Spinal cord (tissue), 10 donors: ENCODE results near the gene THEM4. TPM values are rescaled to one million over a fixed set of nuclear protein-coding genes. Genes with fewer than 3 reads are reported as not detected.

Experiments used
- DNase-seq, 6 donors: peaks; one replicate each; pipeline versions ENCODE4 v3.0.0 to v3.0.0-alpha.2; 2013 to 2015; ENCODE audit warnings: low spot score in 6 of 6, low read depth in 4 of 6
- H3K27ac ChIP-seq: one replicate; pipeline ENCODE4 v1.5.1; 2013; ENCODE audit warnings: low read depth, low read length, control low read depth
- H3K27me3 ChIP-seq: one replicate; pipeline ENCODE4 v1.6.1; 2013; ENCODE audit warnings: low read length; ENCODE audit not compliant: control insufficient read depth, insufficient read depth
- H3K36me3 ChIP-seq: one replicate; pipeline ENCODE4 v1.6.1; 2013; ENCODE audit warnings: low read length; ENCODE audit not compliant: control insufficient read depth, insufficient read depth
- H3K4me1 ChIP-seq: one replicate; pipeline ENCODE4 v1.6.1; 2013; ENCODE audit warnings: low read length; ENCODE audit not compliant: control insufficient read depth, insufficient read depth
- H3K4me3 ChIP-seq: one replicate; pipeline ENCODE4 v1.5.1; 2013; ENCODE audit warnings: low read depth, low read length, control low read depth
- H3K9me3 ChIP-seq: one replicate; pipeline ENCODE4 v1.6.1; 2013; ENCODE audit warnings: low read length; ENCODE audit not compliant: control insufficient read depth, insufficient read depth
- WGBS: methylation state at CpG from one replicate; pipeline ENCODE4 v1.1.5; 2013; ENCODE audit warnings: missing lambda C conversion rate; ENCODE audit not compliant: insufficient coverage; 5-methylcytosine and 5-hydroxymethylcytosine counted together
- polyA plus RNA-seq, 2 donors: library from polyadenylated mRNA; unstranded; fragments of 120-200 nt; gene quantifications; one replicate each; pipeline ENCODE4 v1.2.1, GENCODE V29; 2013; ENCODE audit not compliant: insufficient read length in 2 of 2
- total RNA-seq, 2 donors: library from RNA; depleted of rRNA in 1 of 2; stranded (reverse); fragments of 120-200 nt in 1 of 2; fragments of >200 nt in 1 of 2; gene quantifications; one replicate each; pipeline versions ENCODE4 v1.2.3 to v1.2.4, GENCODE V29; 2013 to 2014
- donor health status: healthy.

Gene THEM4
- total and polyA plus RNA-seq, 4 donors = 13.0 to 34.0 (median 21.3) TPM

DNA sequence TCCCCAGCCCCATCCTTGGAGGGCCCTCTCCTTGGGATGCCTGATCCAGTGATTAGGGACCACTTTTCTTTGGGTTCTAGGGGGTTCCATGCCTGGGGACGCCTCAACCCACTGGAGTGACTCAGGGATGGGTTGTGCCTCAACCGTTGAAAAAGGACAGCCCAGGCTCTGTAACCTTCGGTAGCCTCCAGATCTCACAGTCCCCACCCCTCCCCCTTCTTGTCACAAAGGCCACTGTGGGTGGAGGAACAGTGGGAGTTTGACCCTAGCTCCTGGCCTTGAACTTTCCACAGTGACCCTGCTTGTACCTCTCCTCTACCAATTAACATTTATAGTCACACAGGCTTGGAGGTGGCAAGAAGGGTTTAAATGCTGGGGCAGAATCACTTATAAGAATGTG is 75.1 kb downstream of the THEM4 start:
- Histone ChIP-seq H3K27ac (no peak overlapping the region), H3K9me3 (no peaks in the 10 kb centered on the region), H3K4me3 (no peak overlapping the region), H3K4me1 (peaks cover 24% of the 10 kb centered on the region), H3K27me3 (peaks cover 21% of the 10 kb centered on the region), H3K36me3 (no peaks in the 10 kb centered on the region)
- no CpG with 5 or more reads among the region's 3 CpGs for WGBS
- DNase-seq = no peak

DNA sequence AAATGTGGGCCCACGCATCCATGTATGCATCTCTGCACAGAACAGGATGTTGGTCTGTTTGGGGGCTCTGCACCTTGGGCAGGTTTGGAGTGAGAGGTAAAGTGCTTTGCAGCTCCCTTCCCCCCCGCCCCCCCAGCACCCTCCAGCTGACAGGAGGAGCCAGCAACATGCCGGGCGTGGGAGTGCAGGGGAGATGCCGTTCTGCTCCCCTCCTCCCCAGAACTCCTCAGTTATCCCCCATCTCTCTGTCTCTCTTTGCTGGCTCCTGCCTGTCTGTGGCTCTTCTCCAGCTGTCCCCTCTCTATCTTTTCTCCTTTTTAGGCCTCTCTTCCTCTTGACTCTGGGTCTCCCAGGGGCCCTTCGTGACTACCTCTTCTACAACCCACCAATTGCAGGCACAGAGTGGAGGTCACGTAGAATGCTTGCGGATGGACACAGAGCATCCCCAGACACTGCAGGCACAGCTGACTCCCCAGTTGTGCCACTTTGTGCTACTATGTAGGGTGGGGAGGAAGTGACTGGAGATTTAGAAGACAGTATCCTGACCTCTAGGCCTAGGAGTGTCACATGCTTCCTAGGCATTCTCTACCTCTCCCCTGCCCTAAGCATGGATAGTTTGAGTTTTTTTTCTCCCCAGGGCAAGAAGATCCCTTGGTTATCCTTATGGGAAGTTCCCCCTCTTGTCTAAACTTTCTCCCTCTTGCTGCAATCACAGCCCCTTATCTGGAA is 76.0 kb downstream of the THEM4 start:
- 75% methylated on average over 4 of the region's 8 CpGs for WGBS
- peaks cover 12% of the 10 kb centered on the region for H3K27me3 ChIP-seq
- no peak overlapping the region for H3K27ac ChIP-seq

DNA sequence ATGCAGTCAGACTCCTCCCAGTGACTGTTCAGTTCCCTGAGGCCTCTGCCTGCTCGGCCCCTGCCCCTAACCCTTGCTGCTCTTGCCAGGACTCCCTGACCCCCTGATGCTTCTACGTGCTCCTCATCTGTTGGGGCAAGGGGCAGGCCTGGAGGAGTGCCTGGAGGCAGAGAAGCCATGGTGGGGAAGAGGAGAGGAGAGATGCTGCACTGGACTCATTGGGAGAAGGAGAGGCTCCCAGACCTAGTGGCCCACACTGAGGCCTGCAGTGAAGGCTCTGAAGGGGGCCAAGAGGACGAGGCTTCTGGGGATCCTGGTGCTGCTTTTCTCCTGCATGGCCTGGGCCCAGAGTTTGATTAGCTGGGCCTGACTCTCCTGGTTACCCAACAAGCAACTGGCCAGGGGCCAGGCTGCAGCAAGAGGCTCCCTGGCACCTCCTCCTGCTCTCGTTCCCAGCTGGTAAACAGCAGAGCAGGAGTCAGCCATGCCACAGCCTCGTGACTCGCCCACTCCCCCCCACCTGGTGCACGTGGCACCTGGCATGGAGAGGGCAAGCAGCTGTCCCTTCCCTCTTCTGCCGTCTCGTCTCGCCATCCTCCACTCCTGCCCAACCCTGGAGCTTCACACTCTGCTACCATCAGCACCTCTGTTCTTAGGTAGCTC is 76.9 kb downstream of the THEM4 start:
- Histone ChIP-seq H3K27ac (no peak overlapping the region), H3K9me3 (no peaks in the 10 kb centered on the region), H3K4me3 (no peak overlapping the region), H3K4me1 (peaks cover 27% of the 10 kb centered on the region), H3K36me3 (no peaks in the 10 kb centered on the region), H3K27me3 (peaks cover 7% of the 10 kb centered on the region)
- DNase-seq = peak in 2 of 6 donors; percentile 38 to 58
- 37% methylated on average over 6 of the region's 10 CpGs for WGBS

More for the DNA sequence above, 76.0 kb downstream of the THEM4 start:
- DNase-seq = no peak
- Histone ChIP-seq H3K4me3 (no peak overlapping the region), H3K4me1 (peaks cover 27% of the 10 kb centered on the region), H3K9me3 (no peaks in the 10 kb centered on the region), H3K36me3 (no peaks in the 10 kb centered on the region)

DNA sequence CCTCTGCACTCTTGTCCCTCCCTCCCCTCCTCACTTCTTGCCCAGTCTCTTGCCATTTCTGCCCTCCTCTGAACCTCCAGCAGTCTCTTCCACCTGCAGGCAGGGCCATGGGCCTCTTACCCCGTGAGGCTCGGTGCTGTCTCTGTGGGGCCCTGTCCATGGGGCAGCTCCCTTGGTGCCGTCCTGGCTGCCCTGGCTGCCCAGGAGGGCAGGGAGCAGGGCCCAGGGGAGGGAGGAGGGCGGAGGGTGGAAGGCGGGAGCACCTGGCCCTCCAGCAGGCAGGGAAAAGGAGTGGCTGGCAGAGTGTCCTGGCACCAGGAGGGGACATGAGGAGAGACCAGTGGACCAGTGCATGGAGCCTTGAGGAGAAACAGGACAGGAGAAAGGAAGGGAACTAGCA is 77.7 kb downstream of the THEM4 start, which contains the start of gene RORC:
Gene RORC (minus strand): TSS at position 198 of the 400 bp plus-strand sequence. CDS start 38 bp downstream, at position 160.
- Histone ChIP-seq H3K36me3 (no peaks in the 10 kb centered on the region), H3K9me3 (no peaks in the 10 kb centered on the region), H3K27me3 (no peaks in the 10 kb centered on the region), H3K4me1 (peaks cover 27% of the 10 kb centered on the region), H3K27ac (no peak within 1 kb of the TSS), H3K4me3 (no peak within 1 kb of the TSS)
- no peak for DNase-seq
- 81% methylated on average over 5 of the region's 5 CpGs for WGBS

DNA sequence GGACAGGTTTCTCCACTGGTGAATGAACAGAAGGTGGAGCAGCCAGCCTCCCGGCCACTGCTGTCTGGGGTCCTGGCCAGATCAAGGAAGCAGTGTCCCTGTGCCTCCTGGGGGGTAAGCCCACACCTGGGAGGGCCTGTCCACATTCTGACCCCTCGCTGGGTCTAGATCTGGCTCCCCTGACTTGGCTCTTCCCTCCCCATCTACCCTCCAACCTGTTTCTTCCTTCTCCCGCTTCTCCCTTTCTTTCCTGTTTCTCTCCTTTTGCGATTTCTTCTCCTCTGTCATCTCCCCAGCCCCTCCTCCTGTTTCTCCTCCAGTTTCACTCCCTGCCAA is 78.1 kb downstream of the THEM4 start:
- peaks cover 27% of the 10 kb centered on the region for H3K4me1 ChIP-seq
- H3K4me3 ChIP-seq = no peak overlapping the region
- H3K27me3 ChIP-seq = no peaks in the 10 kb centered on the region
- no peaks in the 10 kb centered on the region for H3K36me3 ChIP-seq
- DNase-seq = no peak
- 91% methylated on average over 4 of the region's 4 CpGs for WGBS
- no peaks in the 10 kb centered on the region for H3K9me3 ChIP-seq
- no peak overlapping the region for H3K27ac ChIP-seq

DNA sequence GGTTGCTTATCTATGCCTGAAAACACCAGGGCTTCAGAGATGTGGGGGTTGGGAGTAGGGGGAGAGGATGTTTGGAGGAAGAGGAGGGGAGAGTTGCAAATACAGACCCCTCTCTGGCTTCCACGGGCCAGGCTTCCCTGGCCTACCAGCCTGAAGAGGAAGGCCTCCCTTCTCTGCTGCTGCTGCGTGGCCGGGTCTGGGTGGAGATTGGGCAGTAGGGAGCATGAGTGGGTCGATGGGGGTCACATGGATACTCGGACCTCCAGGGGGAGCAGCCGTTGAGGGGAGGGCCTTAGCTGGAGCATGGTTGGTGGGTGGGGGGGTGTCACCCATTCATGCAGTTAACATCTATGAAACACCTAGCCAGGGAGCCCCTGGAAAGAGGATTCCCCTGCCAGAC is 79.3 kb downstream of the THEM4 start:
- Histone ChIP-seq H3K27me3 (no peaks in the 10 kb centered on the region), H3K4me1 (peaks cover 37% of the 10 kb centered on the region), H3K9me3 (no peaks in the 10 kb centered on the region), H3K4me3 (no peak overlapping the region), H3K27ac (no peak overlapping the region), H3K36me3 (no peaks in the 10 kb centered on the region)
- no peak for DNase-seq
- WGBS = 29% methylated on average over 1 of the region's 6 CpGs

DNA sequence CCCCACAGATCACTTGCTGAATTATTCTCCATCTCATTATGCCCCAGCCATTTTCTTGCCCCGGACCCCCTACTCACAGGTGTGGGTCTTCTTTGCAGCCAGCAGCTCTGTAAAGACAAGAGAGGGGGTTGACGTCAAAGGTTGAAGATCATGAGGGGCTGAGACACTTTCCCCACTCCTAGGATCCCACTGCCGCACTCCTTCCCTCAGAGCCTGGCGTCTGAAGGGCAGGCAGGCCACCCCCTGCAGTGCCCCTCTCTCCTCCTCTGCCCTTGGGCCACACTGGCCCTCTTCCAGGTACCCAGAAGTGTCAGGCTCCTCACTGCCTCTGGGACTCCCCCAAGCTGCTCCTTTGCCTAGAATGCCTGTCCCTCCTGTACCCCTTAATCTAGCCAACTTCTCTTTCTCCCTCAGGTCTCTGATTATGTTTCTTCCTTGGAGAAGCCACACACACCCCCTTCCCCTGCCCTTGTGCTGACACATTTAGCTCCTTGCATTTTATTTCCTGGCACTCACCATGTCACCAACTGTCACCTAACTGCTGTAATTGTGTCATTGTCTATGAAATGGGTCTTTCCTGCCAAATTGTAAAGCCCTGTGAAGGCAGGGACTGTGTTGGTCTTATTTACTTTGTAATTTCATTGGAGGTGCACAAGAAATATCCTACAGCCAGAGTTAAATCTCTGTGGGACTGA is 79.8 kb downstream of the THEM4 start:
- no peaks in the 10 kb centered on the region for H3K9me3 ChIP-seq
- H3K27me3 ChIP-seq = no peaks in the 10 kb centered on the region
- DNase-seq = no peak
- 73% methylated on average over 2 of the region's 4 CpGs for WGBS
- H3K4me1 ChIP-seq = peaks cover 40% of the 10 kb centered on the region
- H3K36me3 ChIP-seq = no peaks in the 10 kb centered on the region
- no peak overlapping the region for H3K4me3 ChIP-seq
- no peak overlapping the region for H3K27ac ChIP-seq

DNA sequence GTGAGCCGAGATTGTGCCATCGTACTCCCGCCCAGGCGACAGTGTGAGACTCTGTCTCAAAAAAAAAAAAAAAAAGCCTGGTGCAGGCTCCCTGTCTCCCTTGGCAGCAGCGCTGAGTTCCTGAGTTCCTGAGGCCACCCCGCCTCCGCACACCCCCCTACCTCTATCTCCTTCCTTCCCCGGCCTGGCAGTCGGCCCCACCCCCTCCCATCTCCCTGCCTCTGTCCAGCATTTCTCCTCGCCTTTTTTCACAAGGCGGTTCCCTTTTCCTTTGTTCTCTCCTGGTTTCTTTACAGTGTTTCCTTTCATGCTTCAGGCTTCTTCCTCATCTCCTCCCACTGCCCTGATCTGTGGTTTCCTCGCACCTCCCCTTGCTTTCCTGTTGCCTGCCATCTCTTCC is 80.4 kb downstream of the THEM4 start:
- peak in 2 of 6 donors; percentile 59 to 73 for DNase-seq
- H3K4me3 ChIP-seq = no peak overlapping the region
- WGBS = 4% methylated on average over 11 of the region's 12 CpGs

DNA sequence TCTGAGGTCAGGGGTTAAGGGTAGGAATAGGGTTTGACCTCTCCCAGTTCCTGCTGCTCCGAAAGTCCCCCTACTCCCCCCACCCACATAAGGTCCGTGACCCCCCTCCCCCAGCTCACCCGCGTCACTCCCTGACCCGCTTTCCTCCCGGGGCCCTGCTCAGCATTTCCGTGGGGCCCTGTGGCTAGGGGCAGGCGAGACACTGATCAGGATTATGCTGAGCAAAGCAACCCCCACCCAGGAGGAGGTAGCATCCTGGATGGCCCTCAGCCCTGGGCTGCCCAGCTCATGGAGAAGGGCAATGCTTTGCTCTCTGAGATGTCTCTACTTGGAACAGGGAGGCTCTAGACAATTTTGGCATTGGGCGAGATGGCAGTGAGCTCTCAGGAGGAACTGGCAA is 81.5 kb downstream of the THEM4 start:
- Histone ChIP-seq H3K4me3 (no peak overlapping the region), H3K27ac (no peak overlapping the region), H3K36me3 (no peaks in the 10 kb centered on the region), H3K27me3 (no peaks in the 10 kb centered on the region), H3K9me3 (no peaks in the 10 kb centered on the region), H3K4me1 (peaks cover 39% of the 10 kb centered on the region)
- no peak for DNase-seq
- WGBS = 100% methylated on average over 2 of the region's 9 CpGs

More for the DNA sequence above, 80.4 kb downstream of the THEM4 start:
- Histone ChIP-seq H3K9me3 (no peaks in the 10 kb centered on the region), H3K36me3 (no peaks in the 10 kb centered on the region), H3K27me3 (no peaks in the 10 kb centered on the region), H3K27ac (no peak overlapping the region), H3K4me1 (peaks cover 40% of the 10 kb centered on the region)
